Effector memory CD4-positive, alpha-beta T cell (primary cell): ENCODE data around the gene DLX2.
"Not testable (repeated sequence)": the region's sequence is repeated elsewhere in the genome, so short reads cannot be mapped to it uniquely, and the experiment has no call there.

ENCODE experiments used
- DNase-seq, 3 donors: peaks; one replicate each; pipeline ENCODE4 v3.0.0-alpha.2; 2020
- H3K27ac ChIP-seq: 2 replicates; pipeline ENCODE4 v1.7.0; 2013; ENCODE audit warnings: mild to moderate bottlenecking, low read length, moderate library complexity; ENCODE audit not compliant: insufficient read depth, poor library complexity, severe bottlenecking
- H3K27me3 ChIP-seq: replicated peaks from 2 replicates; pipeline ENCODE4 v1.7.0; 2013; ENCODE audit warnings: mild to moderate bottlenecking, low read length; ENCODE audit not compliant: insufficient read depth, control insufficient read depth, poor library complexity, severe bottlenecking
- H3K36me3 ChIP-seq: 2 replicates; pipeline ENCODE4 v1.7.0; 2013; ENCODE audit warnings: mild to moderate bottlenecking, low read length, moderate library complexity; ENCODE audit not compliant: control insufficient read depth, insufficient read depth
- H3K4me1 ChIP-seq: 2 replicates; pipeline ENCODE4 v1.7.0; 2013; ENCODE audit warnings: low read length, mild to moderate bottlenecking; ENCODE audit not compliant: control insufficient read depth, insufficient read depth, poor library complexity, severe bottlenecking
- H3K4me3 ChIP-seq: 2 replicates; pipeline ENCODE4 v1.7.0; 2013; ENCODE audit warnings: low read length, low read depth, mild to moderate bottlenecking; ENCODE audit not compliant: insufficient read depth, poor library complexity, severe bottlenecking
- H3K9me3 ChIP-seq: 2 replicates; pipeline ENCODE4 v1.7.0; 2013; ENCODE audit warnings: mild to moderate bottlenecking, low read length, moderate library complexity; ENCODE audit not compliant: control insufficient read depth

Gene DLX2

GRCh38 chr2:172129404-172129803 is 26.7 kb upstream of the DLX2 start:
- Histone ChIP-seq H3K9me3 (no peaks in the 10 kb centered on the region), H3K4me1 (no peaks in the 10 kb centered on the region)

DNA sequence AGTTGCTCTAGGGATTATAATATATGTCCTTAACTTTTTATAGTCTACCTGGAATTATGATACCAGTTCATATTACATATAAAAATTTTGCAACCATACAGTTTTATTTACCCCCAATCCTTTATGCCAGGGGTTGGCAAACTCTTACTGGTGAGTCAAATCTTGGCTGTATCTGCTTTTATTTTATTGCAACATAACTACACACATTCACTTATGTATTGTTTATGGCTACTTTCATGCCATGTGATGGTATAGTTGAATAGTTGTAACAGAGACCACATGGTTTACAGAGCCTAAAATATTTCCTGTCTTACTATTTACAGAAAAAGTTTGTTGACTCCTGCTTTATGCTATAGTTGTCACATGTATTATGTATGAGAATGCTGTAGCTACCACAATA is 25.8 kb upstream of the DLX2 start:
- no peak for DNase-seq
- Histone ChIP-seq H3K27me3 (no peaks in the 10 kb centered on the region), H3K27ac (no peak overlapping the region), H3K4me3 (no peak overlapping the region), H3K9me3 (no peaks in the 10 kb centered on the region), H3K36me3 (no peaks in the 10 kb centered on the region), H3K4me1 (no peaks in the 10 kb centered on the region)

More at GRCh38 chr2:172129404-172129803, 26.7 kb upstream of the DLX2 start:
- DNase-seq: no peak
- H3K4me3 ChIP-seq: no peak overlapping the region
- no peak overlapping the region for H3K27ac ChIP-seq
- H3K36me3 ChIP-seq: no peaks in the 10 kb centered on the region
- H3K27me3 ChIP-seq: no peaks in the 10 kb centered on the region

DNA sequence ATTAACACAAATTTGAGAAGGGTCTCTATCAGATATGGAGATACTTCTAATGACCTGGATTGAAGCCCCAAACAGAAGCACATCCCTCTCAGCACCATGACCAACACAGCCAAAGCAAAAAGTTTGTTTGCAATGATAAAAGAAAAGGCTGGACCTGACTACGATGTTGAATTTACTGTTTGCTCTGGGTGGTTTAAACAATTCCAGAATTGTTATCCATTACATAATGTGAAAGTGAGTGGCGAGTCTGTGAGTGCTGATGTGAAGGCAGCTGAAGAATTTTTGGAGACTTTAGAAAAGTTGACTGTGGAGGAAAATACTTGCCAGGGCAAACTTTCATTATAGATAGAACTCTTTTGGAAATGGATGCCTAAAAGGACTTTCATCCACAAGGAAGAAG is 17.4 kb upstream of the DLX2 start:
- no peak for DNase-seq
- Histone ChIP-seq H3K27me3 (no peaks in the 10 kb centered on the region), H3K36me3 (no peaks in the 10 kb centered on the region), H3K4me3 (no peak overlapping the region), H3K27ac (no peak overlapping the region), H3K4me1 (no peaks in the 10 kb centered on the region), H3K9me3 (no peaks in the 10 kb centered on the region)

DNA sequence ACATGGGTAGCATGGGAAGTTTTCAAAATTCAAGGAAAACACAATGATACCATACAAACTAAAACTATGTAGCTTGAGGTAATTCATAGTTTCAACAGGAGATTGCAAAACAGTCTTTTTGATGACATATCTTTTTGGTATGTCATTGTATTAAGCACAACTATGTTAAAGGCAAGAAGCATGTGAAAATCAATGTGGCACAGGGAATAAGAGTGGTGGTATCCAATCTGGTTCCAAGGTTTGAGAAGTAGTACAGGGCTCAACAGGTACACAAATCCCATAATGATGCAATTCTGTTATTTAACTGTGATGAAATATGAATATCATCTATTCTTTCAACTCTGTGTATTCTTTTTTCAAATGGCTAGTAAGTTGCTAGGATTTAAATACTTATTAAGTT is 16.4 kb upstream of the DLX2 start:
- Histone ChIP-seq H3K4me1 (no peaks in the 10 kb centered on the region), H3K27me3 (no peaks in the 10 kb centered on the region), H3K27ac (no peak overlapping the region), H3K4me3 (no peak overlapping the region), H3K9me3 (no peaks in the 10 kb centered on the region), H3K36me3 (no peaks in the 10 kb centered on the region)
- no peak for DNase-seq

DNA sequence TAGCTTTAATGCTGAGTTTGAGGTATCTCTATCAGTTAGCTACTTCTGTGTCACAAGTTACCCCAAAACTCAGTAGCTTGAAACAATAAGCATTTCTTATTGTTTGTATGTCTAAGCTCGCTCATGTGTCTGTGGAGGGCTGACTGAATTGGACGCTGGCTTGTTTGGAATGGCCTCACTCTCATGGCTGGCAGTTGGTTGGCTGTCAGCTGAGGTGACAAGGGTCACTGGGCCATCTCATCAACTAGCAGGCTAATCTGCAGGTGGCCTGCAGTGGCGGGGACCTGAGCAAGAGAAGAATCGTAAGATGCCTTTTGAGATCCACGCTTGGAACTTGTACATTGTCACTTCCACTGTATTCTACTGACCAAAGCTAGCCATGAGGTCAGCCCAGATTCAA is 13.4 kb upstream of the DLX2 start:
- no peak for DNase-seq
- H3K4me3 ChIP-seq: no peak overlapping the region
- H3K9me3 ChIP-seq: no peaks in the 10 kb centered on the region
- no peaks in the 10 kb centered on the region for H3K4me1 ChIP-seq
- no peaks in the 10 kb centered on the region for H3K27me3 ChIP-seq
- H3K36me3 ChIP-seq: no peaks in the 10 kb centered on the region
- no peak overlapping the region for H3K27ac ChIP-seq

DNA sequence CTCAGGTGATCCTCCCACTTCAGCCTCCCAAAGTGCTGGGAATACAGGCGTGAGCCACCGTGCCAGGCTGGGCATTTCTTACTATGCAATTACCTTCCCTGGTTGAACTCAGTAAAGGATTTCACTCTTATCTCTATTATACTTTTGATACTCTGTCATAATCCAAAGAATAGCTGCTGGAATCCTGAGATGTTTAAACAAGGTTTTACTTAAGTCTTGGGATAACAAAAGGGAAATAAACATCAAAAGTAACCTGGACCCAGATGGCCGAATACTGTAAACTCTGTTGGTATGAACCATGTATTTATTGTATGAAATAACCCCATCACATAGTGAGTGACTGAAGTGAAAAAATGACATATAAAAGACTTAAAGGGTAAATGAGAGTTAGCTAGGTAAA is 11.9 kb upstream of the DLX2 start:
- no peaks in the 10 kb centered on the region for H3K36me3 ChIP-seq
- no peak for DNase-seq

DNA sequence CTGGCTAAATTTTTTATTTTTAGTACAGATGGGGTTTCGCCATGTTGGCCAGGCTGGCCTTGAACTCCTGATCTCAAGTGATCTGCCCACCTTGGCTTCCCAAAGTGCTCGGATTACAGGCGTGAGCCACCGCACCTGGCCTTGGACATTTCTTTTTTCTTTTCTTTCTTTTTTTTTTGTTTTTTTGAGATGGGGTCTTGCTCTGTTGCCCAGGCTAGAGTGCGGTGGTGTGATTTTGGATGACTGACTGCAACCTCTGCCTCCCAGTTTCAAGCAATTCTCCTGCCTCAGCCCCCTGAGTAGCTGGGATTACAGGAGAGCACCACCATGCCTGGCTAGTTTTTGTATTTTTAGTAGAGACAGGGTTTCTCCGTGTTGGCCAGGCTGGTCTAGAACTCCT is 11.5 kb upstream of the DLX2 start:
- not testable (repeated sequence) for DNase-seq, H3K36me3 ChIP-seq, H3K4me3 ChIP-seq, H3K27ac ChIP-seq, H3K27me3 ChIP-seq, H3K4me1 ChIP-seq, H3K9me3 ChIP-seq

More for the DNA sequence above, 11.9 kb upstream of the DLX2 start:
- Histone ChIP-seq H3K27me3 (no peaks in the 10 kb centered on the region), H3K9me3 (no peaks in the 10 kb centered on the region), H3K27ac (no peak overlapping the region), H3K4me3 (no peak overlapping the region), H3K4me1 (no peaks in the 10 kb centered on the region)

DNA sequence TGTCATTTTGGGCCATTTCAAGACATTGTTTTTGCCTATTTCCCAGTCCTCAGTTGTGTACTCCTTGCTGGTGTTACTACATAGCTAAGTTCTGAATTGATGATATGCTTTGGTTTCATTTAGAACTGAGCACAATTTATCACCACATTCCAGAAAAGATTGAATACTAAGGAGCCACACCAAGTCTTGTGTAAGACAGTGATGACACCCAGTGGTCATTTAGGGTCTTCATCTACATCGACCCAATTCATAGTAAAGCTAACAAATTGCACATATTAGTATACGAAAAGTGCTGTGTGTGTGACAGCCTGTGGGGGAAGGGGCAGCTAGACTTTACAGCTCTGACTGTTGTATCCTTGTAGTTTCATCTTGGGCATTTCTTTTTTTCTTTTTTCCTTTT is 10.9 kb upstream of the DLX2 start:
- H3K4me3 ChIP-seq: no peak overlapping the region
- H3K4me1 ChIP-seq: no peaks in the 10 kb centered on the region
- no peaks in the 10 kb centered on the region for H3K9me3 ChIP-seq
- no peak overlapping the region for H3K27ac ChIP-seq
- H3K36me3 ChIP-seq: no peaks in the 10 kb centered on the region
- no peak for DNase-seq
- H3K27me3 ChIP-seq: peaks cover 1% of the 10 kb centered on the region

- Histone ChIP-seq H3K4me1 (peaks cover 19% of the 10 kb centered on the region), H3K9me3 (no peaks in the 10 kb centered on the region), H3K27me3 (peaks cover 34% of the 10 kb centered on the region), H3K36me3 (no peaks in the 10 kb centered on the region), H3K4me3 (no peak overlapping the region), H3K27ac (no peak overlapping the region)
- DNase-seq: no peak
Measured at GRCh38 chr2:172109988-172110811, 7.5 kb upstream of the DLX2 start.

GRCh38 chr2:172109256-172109987 is 6.7 kb upstream of the DLX2 start:
- Histone ChIP-seq H3K9me3 (no peaks in the 10 kb centered on the region), H3K36me3 (no peaks in the 10 kb centered on the region), H3K4me1 (peaks cover 19% of the 10 kb centered on the region), H3K4me3 (no peak overlapping the region), H3K27me3 (peaks cover 41% of the 10 kb centered on the region), H3K27ac (no peak overlapping the region)
- no peak for DNase-seq
